Calu3 (cell line): ENCODE data around the gene GOLGA8S. TPM values are rescaled to one million over a fixed set of nuclear protein-coding genes. Genes with fewer than 3 reads are reported as not detected.
"Not testable (repeated sequence)": the region's sequence is repeated elsewhere in the genome, so short reads cannot be mapped to it uniquely, and the experiment has no call there.

Experiments used
- BruUV-seq: library from RNA; stranded (reverse); fragments of 400-500 nt; replicated peaks from 2 replicates; lab custom pipeline; 2021; lab: Mats Ljungman, UMichigan
- CTCF ChIA-PET: fragments of 300-600 bp; sonication (Branson Sonifier 250); formaldehyde crosslinking; loops from one replicate; lab custom pipeline; 2022; ENCODE audit warnings: antibody characterized with exemption; lab: Charles Lee
- DNase-seq: peaks from one replicate; pipeline ENCODE4 v3.0.0; 2022
- H3K27ac Mint-ChIP-seq: one replicate; pipeline ENCODE4 v1.8.0; 2022; ENCODE audit warnings: mixed read lengths; ENCODE audit not compliant: unreplicated experiment
- H3K27me3 Mint-ChIP-seq: one replicate; pipeline ENCODE4 v1.8.0; 2022; ENCODE audit warnings: mixed read lengths; ENCODE audit not compliant: unreplicated experiment
- H3K36me3 Mint-ChIP-seq: one replicate; pipeline ENCODE4 v1.8.0; 2022; ENCODE audit warnings: mild to moderate bottlenecking, moderate library complexity, mixed read lengths; ENCODE audit not compliant: insufficient read depth, unreplicated experiment
- H3K4me1 Mint-ChIP-seq: one replicate; pipeline ENCODE4 v1.8.0; 2022; ENCODE audit warnings: mild to moderate bottlenecking, low read depth, mixed read lengths; ENCODE audit not compliant: unreplicated experiment
- H3K4me3 Mint-ChIP-seq: one replicate; pipeline ENCODE4 v1.8.0; 2022; ENCODE audit warnings: mild to moderate bottlenecking, low read depth, moderate library complexity, mixed read lengths; ENCODE audit not compliant: unreplicated experiment
- H3K9me3 Mint-ChIP-seq: one replicate; pipeline ENCODE4 v1.8.0; 2022; ENCODE audit warnings: low read depth, mixed read lengths; ENCODE audit not compliant: unreplicated experiment
- intact Hi-C: fragments of 100-400 bp; cut with micrococcal nuclease; formaldehyde crosslinking; loops from one replicate; pipeline ENCODE4 v1.10.0; 2022; ENCODE audit not compliant: unreplicated experiment
- total RNA-seq: library from RNA; stranded (reverse); gene quantifications from 2 replicates; pipeline ENCODE4 v1.2.3, GENCODE V29; 2022
- TF ChIP-seq, protein P1 (sequence below): fragments of 200-600 bp; IDR thresholded peaks from one replicate; pipeline ENCODE4 v1.8.0; 2022; ENCODE audit warnings: antibody characterized with exemption; ENCODE audit not compliant: unreplicated experiment

Gene GOLGA8S
- total RNA-seq, 1 experiment from 2014 or later = 0.09 TPM

DNA sequence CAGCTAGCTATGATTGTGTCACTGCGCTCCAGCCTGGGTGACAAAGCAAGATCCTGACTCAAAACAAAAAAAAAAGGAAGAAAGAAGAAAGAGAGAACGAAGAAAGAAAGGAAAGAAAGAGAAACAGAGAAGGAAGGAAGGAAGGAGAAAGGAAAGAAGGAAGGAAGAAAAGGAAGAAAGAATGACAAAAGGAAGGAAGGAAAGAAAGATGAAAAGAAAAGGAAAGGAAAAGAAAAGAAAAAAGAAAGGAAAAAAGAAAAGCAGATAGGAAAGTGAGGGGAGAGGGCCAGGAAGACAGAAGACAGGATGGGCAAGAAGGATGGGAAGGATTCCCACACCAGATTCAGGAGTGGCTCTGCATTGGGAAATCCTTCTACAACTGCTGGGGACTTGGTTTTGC lies 47.6 kb downstream of the GOLGA8S start:
- Mint-ChIP-seq H3K4me3 (no peak overlapping the region), H3K27ac (no peak overlapping the region), H3K36me3 (no peaks in the 10 kb centered on the region), H3K27me3 (peaks cover 27% of the 10 kb centered on the region), H3K4me1 (no peaks in the 10 kb centered on the region), H3K9me3 (peaks cover 3% of the 10 kb centered on the region)
- TF ChIP-seq, protein P1, sequence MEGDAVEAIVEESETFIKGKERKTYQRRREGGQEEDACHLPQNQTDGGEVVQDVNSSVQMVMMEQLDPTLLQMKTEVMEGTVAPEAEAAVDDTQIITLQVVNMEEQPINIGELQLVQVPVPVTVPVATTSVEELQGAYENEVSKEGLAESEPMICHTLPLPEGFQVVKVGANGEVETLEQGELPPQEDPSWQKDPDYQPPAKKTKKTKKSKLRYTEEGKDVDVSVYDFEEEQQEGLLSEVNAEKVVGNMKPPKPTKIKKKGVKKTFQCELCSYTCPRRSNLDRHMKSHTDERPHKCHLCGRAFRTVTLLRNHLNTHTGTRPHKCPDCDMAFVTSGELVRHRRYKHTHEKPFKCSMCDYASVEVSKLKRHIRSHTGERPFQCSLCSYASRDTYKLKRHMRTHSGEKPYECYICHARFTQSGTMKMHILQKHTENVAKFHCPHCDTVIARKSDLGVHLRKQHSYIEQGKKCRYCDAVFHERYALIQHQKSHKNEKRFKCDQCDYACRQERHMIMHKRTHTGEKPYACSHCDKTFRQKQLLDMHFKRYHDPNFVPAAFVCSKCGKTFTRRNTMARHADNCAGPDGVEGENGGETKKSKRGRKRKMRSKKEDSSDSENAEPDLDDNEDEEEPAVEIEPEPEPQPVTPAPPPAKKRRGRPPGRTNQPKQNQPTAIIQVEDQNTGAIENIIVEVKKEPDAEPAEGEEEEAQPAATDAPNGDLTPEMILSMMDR = no peak
- intact Hi-C loops = no loop called here
- CTCF ChIA-PET = no interaction called here
- BruUV-seq = no TSS peak
- DNase-seq = no peak

GRCh38 chr15:23402544-23402943 lies 48.0 kb downstream of the GOLGA8S start:
- no peak overlapping the region for H3K27ac Mint-ChIP-seq
- H3K4me1 Mint-ChIP-seq = no peaks in the 10 kb centered on the region
- intact Hi-C loops = no loop called here
- peaks cover 3% of the 10 kb centered on the region for H3K9me3 Mint-ChIP-seq
- no peak for DNase-seq
- H3K27me3 Mint-ChIP-seq = peaks cover 27% of the 10 kb centered on the region
- no peaks in the 10 kb centered on the region for H3K36me3 Mint-ChIP-seq
- CTCF ChIA-PET = no interaction called here
- TF ChIP-seq, protein P1 = no peak
- no peak overlapping the region for H3K4me3 Mint-ChIP-seq
- no TSS peak for BruUV-seq

- Mint-ChIP-seq H3K36me3 (no peaks in the 10 kb centered on the region), H3K9me3 (peaks cover 3% of the 10 kb centered on the region), H3K4me3 (no peak overlapping the region), H3K27me3 (peaks cover 27% of the 10 kb centered on the region), H3K4me1 (no peaks in the 10 kb centered on the region), H3K27ac (no peak overlapping the region)
- no TSS peak for BruUV-seq
- intact Hi-C loops = no loop called here
- TF ChIP-seq, protein P1 = no peak
- CTCF ChIA-PET = no interaction called here
- no peak for DNase-seq
Measured at GRCh38 chr15:23403550-23403949, 49.0 kb downstream of the GOLGA8S start.

DNA sequence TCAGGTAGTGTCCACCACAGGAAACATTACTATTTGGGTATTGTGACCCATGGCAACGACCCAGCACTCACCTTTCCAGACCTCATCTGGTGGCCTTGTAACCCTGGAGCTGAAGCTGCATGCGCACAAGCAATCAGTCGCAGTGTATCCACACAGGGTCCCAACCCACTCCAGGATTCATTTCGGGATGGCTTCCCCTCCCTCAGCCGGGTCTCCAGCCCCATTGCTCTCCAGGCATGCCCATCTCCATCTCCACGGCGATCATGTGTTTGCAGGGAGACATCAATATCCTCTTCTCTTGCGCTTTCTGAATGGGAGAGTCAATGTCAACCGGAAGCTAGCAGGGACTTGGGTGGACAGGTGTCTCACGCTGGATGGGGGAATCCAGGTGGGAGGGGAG lies 57.3 kb downstream of the GOLGA8S start:
- no peaks in the 10 kb centered on the region for H3K9me3 Mint-ChIP-seq
- no peak overlapping the region for H3K4me3 Mint-ChIP-seq
- no peaks in the 10 kb centered on the region for H3K4me1 Mint-ChIP-seq
- DNase-seq = no peak
- TF ChIP-seq, protein P1 = no peak
- intact Hi-C loops = no loop called here
- CTCF ChIA-PET = no interaction called here
- no peaks in the 10 kb centered on the region for H3K36me3 Mint-ChIP-seq
- no peaks in the 10 kb centered on the region for H3K27me3 Mint-ChIP-seq
- no peak overlapping the region for H3K27ac Mint-ChIP-seq
- no TSS peak for BruUV-seq

- H3K4me1 Mint-ChIP-seq, intact Hi-C loops, H3K4me3 Mint-ChIP-seq, H3K9me3 Mint-ChIP-seq, DNase-seq, H3K36me3 Mint-ChIP-seq, BruUV-seq, H3K27ac Mint-ChIP-seq, H3K27me3 Mint-ChIP-seq, CTCF ChIA-PET: not testable (repeated sequence)
Measured at GRCh38 chr15:23412881-23413600, 58.5 kb downstream of the GOLGA8S start.
